Sigmoid colon (tissue), 7 donors: ENCODE data around the gene PCLO. TPM values are rescaled to one million over a fixed set of nuclear protein-coding genes. Genes with fewer than 3 reads are reported as not detected.

Experiments used
- DNase-seq: peaks from one replicate; pipeline ENCODE4 v3.0.0-alpha.2; 2019
- H3K27ac ChIP-seq, 4 donors: fragments of 200-600 bp; sonication (generic); one replicate each; pipeline ENCODE4 v1.5.1; 2016 to 2019; ENCODE audit warnings: mild to moderate bottlenecking in 1 of 4
- H3K27me3 ChIP-seq, 3 donors: fragments of 200-600 bp; sonication (generic); one replicate each; pipeline ENCODE4 v1.5.1; 2019; ENCODE audit warnings: mild to moderate bottlenecking in 1 of 3
- H3K36me3 ChIP-seq, 4 donors: fragments of 200-600 bp; sonication (generic); one replicate each; pipeline ENCODE4 v1.5.1; 2016 to 2019
- H3K4me1 ChIP-seq, 4 donors: fragments of 200-600 bp; sonication (generic); one replicate each; pipeline ENCODE4 v1.5.1; 2017 to 2019
- H3K4me3 ChIP-seq, 4 donors: fragments of 200-600 bp; sonication (generic); one replicate each; pipeline ENCODE4 v1.5.1; 2017 to 2019; ENCODE audit warnings: mild to moderate bottlenecking in 2 of 4, moderate library complexity in 1 of 4
- H3K9me3 ChIP-seq, 4 donors: fragments of 200-600 bp in 3 of 4; sonication (generic) in 3 of 4; one replicate each; pipeline versions ENCODE4 v1.5.1 to v1.6.1; 2013 to 2019
- EP300 ChIP-seq, 4 donors: sonication (generic); formaldehyde crosslinking; IDR thresholded peaks; one replicate each; pipeline ENCODE4 v1.6.1; 2017; ENCODE audit warnings: antibody characterized with exemption in 4 of 4
- POLR2A ChIP-seq, 2 donors: fragments of 450-650 bp; IDR thresholded peaks; one replicate each; pipeline ENCODE4 v1.6.1; 2016; ENCODE audit warnings: antibody characterized with exemption in 2 of 2, mild to moderate bottlenecking in 2 of 2, moderate library complexity in 2 of 2
- POLR2AphosphoS5 ChIP-seq, 4 donors: sonication (generic); formaldehyde crosslinking; IDR thresholded peaks; one replicate each; pipeline ENCODE4 v1.6.1; 2017; ENCODE audit warnings: antibody characterized with exemption in 4 of 4
- WGBS, 2 donors: extraction: QIAGEN DNeasy Blood & Tissue Kit; methylation state at CpG; one replicate each; pipeline ENCODE4 v1.1.7; 2013; 5-methylcytosine and 5-hydroxymethylcytosine counted together
- intact Hi-C: fragments of 100-400 bp; cut with DNase I; formaldehyde crosslinking; loops from one replicate; pipeline ENCODE4 v1.15.1; 2023
- polyA plus RNA-seq, 3 donors: library from polyadenylated mRNA; stranded (reverse); fragments of 200-250 nt; gene quantifications; one replicate each; pipeline ENCODE4 v1.2.3, GENCODE V29; 2013
- total RNA-seq, 4 donors: library from RNA; depleted of rRNA; stranded (reverse); fragments of >200 nt; gene quantifications; one replicate each; pipeline ENCODE4 v1.1.0, GENCODE V29; 2016
- TF ChIP-seq, protein P1 (sequence below), 4 experiments: fragments of 450-650 bp in 3 of 4; fragments of 200-600 bp in 1 of 4; IDR thresholded peaks; one replicate each; pipeline ENCODE4 v1.5.1; 2016 to 2019; ENCODE audit warnings: antibody characterized with exemption in 4 of 4, mild to moderate bottlenecking in 3 of 4, moderate library complexity in 2 of 4
- donor health status: healthy with polysubstance abuse.
- donor health status: Bipolar disorder and iron deficiency.
- donor health status: healthy.

Gene PCLO
- total and polyA plus RNA-seq, 7 donors = 1.4 to 6.1 (median 2.8) TPM

DNA sequence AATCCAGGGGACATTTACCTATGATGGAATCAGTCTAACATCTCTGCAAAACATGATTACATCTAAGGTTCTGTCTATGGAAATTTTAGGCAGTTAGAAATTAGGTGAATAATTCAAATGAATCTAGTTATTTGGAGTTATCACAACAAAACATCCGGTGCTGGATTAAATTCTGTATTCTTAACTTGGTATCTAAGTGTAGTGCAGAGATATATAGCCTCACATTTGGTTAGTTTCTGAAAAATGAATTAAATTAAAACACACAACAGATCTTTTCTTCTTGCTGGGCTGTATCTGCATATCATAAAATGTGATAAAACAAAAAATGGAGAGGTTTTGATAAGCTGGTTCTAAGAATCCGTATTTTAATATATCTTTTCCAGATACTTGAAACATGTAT lies 354.1 kb downstream of the PCLO start:
- WGBS, 2 donors = 71 to 86% methylated on average over 2 of the region's 2 CpGs
- intact Hi-C loops = no loop called here
- no peaks in the 10 kb centered on the region for H3K36me3 ChIP-seq
- H3K27me3 ChIP-seq = no peaks in the 10 kb centered on the region
- H3K4me3 ChIP-seq = no peak overlapping the region
- H3K4me1 ChIP-seq = no peaks in the 10 kb centered on the region
- TF ChIP-seq EP300 (IDR thresholded peaks at IDR 0.05) (no peak), POLR2AphosphoS5 (IDR thresholded peaks at IDR 0.05) (no peak), POLR2A (IDR thresholded peaks at IDR 0.05) (no peak)
- TF ChIP-seq, protein P1, sequence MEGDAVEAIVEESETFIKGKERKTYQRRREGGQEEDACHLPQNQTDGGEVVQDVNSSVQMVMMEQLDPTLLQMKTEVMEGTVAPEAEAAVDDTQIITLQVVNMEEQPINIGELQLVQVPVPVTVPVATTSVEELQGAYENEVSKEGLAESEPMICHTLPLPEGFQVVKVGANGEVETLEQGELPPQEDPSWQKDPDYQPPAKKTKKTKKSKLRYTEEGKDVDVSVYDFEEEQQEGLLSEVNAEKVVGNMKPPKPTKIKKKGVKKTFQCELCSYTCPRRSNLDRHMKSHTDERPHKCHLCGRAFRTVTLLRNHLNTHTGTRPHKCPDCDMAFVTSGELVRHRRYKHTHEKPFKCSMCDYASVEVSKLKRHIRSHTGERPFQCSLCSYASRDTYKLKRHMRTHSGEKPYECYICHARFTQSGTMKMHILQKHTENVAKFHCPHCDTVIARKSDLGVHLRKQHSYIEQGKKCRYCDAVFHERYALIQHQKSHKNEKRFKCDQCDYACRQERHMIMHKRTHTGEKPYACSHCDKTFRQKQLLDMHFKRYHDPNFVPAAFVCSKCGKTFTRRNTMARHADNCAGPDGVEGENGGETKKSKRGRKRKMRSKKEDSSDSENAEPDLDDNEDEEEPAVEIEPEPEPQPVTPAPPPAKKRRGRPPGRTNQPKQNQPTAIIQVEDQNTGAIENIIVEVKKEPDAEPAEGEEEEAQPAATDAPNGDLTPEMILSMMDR (IDR thresholded peaks at IDR 0.05) = no peak
- H3K9me3 ChIP-seq = no peaks in the 10 kb centered on the region
- H3K27ac ChIP-seq = no peak overlapping the region
- no peak for DNase-seq

- H3K27ac ChIP-seq = no peak overlapping the region
- intact Hi-C loops = no loop called here
- no peaks in the 10 kb centered on the region for H3K9me3 ChIP-seq
- WGBS, 2 donors = 65 to 74% methylated on average over 5 of the region's 5 CpGs
- DNase-seq = no peak
- no peaks in the 10 kb centered on the region for H3K36me3 ChIP-seq
- no peak for TF ChIP-seq POLR2A (IDR thresholded peaks at IDR 0.05)
- TF ChIP-seq, protein P1 (IDR thresholded peaks at IDR 0.05) = no peak
- no peak for TF ChIP-seq EP300 (IDR thresholded peaks at IDR 0.05)
- no peak for TF ChIP-seq POLR2AphosphoS5 (IDR thresholded peaks at IDR 0.05)
- no peaks in the 10 kb centered on the region for H3K27me3 ChIP-seq
- H3K4me3 ChIP-seq = no peak overlapping the region
- H3K4me1 ChIP-seq = no peaks in the 10 kb centered on the region
Measured at GRCh38 chr7:82805527-82805960, 357.1 kb downstream of the PCLO start.

DNA sequence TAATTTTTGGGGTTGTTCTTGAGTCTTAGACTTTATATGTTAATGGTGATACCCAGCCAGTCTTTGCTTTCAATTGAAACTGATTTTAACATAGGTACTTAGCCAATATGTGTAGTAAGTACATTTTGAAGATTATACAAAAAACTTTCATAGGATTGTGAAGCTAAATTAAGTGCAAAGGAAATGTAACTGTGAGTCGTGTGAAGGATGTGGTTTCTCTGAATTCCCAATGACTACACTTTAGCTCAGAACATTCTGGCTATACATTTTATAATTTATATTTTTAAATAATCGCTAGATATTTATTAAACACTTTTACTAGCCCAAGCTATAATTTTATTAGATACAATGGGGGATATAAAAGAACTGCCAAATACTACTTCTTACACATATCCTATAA lies 359.3 kb downstream of the PCLO start:
- WGBS, 2 donors = 69 to 78% methylated on average over 2 of the region's 2 CpGs

GRCh38 chr7:82789883-82790609 lies 372.6 kb downstream of the PCLO start:
- Histone ChIP-seq H3K27ac (no peak overlapping the region), H3K27me3 (no peaks in the 10 kb centered on the region), H3K4me3 (no peak overlapping the region), H3K9me3 (no peaks in the 10 kb centered on the region), H3K36me3 (no peaks in the 10 kb centered on the region), H3K4me1 (no peaks in the 10 kb centered on the region)
- intact Hi-C loops = no loop called here
- DNase-seq = no peak
- 22 to 56% methylated on average over 5 of the region's 5 CpGs for WGBS, 2 donors
- TF ChIP-seq POLR2A (IDR thresholded peaks at IDR 0.05) (no peak), EP300 (IDR thresholded peaks at IDR 0.05) (no peak)
- TF ChIP-seq, protein P1 (IDR thresholded peaks at IDR 0.05) = no peak

More for the DNA sequence above, 359.3 kb downstream of the PCLO start:
- no peak overlapping the region for H3K27ac ChIP-seq
- no peak overlapping the region for H3K4me3 ChIP-seq
- no peaks in the 10 kb centered on the region for H3K4me1 ChIP-seq
- intact Hi-C loops = no loop called here
- no peak for DNase-seq
- no peaks in the 10 kb centered on the region for H3K36me3 ChIP-seq
- TF ChIP-seq EP300 (IDR thresholded peaks at IDR 0.05) (no peak), POLR2A (IDR thresholded peaks at IDR 0.05) (no peak), POLR2AphosphoS5 (IDR thresholded peaks at IDR 0.05) (no peak)
- TF ChIP-seq, protein P1 (IDR thresholded peaks at IDR 0.05) = no peak
- no peaks in the 10 kb centered on the region for H3K9me3 ChIP-seq
- no peaks in the 10 kb centered on the region for H3K27me3 ChIP-seq

- Histone ChIP-seq H3K36me3 (no peaks in the 10 kb centered on the region), H3K4me1 (no peaks in the 10 kb centered on the region), H3K4me3 (no peak overlapping the region), H3K9me3 (no peaks in the 10 kb centered on the region), H3K27ac (no peak overlapping the region), H3K27me3 (no peaks in the 10 kb centered on the region)
- intact Hi-C loops = no loop called here
- no peak for DNase-seq
- TF ChIP-seq POLR2AphosphoS5 (IDR thresholded peaks at IDR 0.05) (no peak), POLR2A (IDR thresholded peaks at IDR 0.05) (no peak), EP300 (IDR thresholded peaks at IDR 0.05) (no peak)
- TF ChIP-seq, protein P1 (IDR thresholded peaks at IDR 0.05) = no peak
- 46 to 71% methylated on average over 1 of the region's 1 CpG for WGBS, 2 donors
Measured at GRCh38 chr7:82778021-82778420, 384.7 kb downstream of the PCLO start.
